HG02610 (cell line): ENCODE measurements around the gene BTBD17.

Source experiments
- ATAC-seq: cut with Tn5 transposase; IDR thresholded peaks from one replicate; pipeline ENCODE4 v1.9.1; 2021; ENCODE audit warnings: mild to moderate bottlenecking, moderate library complexity; ENCODE audit not compliant: unreplicated experiment

The BTBD17 gene

DNA sequence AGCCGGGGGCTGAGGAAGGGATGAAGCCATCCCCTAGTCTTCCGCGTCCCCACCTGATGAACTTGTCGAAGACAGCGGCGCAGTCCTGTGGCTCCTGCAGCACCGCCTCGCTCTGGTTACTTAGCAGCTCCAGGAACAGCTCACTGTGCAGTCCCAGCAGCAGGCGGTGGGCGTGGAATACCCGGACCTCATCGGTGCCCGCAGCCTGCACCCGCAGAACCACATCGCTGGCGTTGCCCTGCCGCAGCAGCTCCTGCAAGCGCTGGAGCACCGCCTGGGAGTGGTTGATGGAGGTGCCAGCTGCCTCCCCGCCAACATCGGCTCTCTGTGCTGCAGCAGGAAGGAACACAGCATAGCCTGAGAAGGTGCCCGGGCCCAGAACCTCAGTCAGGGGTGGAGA lies 1.8 kb downstream of the BTBD17 start:
- no peak for ATAC-seq

DNA sequence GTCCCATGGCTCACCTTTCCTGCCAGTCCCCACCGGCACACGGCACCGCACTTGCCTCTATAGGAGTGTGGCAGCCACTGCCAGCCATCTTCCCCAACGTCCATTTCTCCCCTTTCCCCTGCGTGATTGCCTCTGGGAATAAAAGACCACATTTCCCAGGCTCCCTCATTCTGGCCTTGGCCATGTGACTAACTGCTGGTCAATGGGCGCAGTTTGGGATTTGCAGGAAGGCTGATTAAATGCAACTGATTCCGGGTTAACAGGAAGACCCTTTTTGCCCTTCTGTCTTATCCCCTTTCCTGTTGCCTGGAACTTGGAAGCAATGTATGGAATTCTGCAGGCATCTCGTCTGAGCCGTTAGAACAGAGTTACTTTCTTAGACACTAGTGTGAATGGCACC lies 3.0 kb downstream of the BTBD17 start:
- ATAC-seq = no peak

DNA sequence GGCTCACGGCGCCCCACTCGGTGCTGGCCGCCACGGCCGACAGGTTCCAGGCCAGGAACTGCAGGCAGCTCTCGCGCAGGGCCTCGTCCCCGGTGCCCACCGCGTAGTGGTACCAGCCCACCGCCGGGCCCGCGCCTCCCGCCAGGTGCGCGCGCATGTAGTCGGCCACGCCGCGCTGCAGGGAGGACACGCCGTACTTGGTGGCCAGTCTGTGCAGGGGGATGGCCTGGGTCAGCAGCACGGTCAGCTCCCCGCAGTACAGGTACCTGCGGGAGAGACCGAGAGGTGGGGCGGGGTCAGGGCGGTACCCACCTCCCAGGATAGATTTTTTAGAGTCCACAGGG lies 4.2 kb downstream of the BTBD17 start:
- ATAC-seq = no peak

DNA sequence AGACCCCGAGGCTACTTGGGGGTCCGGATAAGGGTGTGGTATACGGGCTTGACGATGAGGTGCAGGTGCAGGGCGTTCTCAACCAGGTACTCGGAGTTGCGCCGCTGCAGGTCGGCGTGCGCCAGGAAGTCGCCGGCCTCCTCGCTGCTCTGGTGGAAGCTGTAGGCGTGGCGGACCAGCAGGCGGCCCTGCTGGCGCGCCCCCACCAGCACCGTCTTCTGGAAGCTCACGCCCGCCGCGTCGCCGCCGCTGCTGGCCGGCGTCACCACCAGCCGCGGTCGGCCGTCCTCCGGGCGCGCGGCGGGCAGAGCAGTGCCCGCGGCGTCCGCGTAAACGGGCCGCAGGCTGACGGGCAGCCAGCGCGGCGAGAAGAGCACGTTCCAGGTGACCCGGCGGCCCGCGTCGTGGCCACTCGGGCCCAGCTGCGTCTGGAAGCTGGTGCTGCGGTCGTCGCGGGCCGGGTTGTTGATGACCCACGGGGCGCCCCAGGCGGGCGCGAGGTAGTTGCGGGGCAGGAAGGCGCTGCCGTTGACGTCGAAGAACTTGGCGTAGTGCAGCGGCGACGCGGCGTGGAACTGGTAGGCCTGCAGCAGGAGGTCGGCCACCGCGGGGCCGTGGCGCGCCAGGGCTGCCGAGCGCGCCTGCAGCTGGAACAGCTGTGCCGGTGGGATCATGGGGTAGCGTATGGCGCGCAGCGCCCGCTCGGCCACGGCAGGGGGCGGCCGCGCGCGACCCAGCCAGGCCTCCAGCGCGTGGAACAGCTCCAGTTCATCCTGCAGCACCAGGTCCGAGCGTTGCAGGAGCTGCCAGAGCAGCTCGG lies 4.8 kb downstream of the BTBD17 start:
- no peak for ATAC-seq

DNA sequence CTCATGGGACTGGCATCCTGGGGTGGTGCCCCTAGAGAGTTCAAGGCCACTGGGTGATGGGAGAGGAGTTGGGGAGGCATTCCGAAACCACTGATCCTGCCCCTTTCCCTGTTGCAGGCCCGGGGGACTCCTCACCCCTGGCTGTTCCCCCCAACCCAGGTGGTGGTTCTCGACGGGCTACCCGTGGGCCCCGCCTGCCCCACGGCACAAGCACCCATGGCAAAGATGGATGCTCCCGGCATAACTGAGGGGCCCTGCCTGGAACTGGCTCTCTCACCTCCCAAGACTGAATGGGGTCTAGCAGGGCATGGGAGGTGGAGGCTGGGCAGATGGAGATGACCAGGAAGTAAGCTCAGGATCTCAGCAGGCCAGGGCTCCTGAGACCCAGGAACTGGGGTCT lies 6.6 kb downstream of the BTBD17 start:
- ATAC-seq = no peak

DNA sequence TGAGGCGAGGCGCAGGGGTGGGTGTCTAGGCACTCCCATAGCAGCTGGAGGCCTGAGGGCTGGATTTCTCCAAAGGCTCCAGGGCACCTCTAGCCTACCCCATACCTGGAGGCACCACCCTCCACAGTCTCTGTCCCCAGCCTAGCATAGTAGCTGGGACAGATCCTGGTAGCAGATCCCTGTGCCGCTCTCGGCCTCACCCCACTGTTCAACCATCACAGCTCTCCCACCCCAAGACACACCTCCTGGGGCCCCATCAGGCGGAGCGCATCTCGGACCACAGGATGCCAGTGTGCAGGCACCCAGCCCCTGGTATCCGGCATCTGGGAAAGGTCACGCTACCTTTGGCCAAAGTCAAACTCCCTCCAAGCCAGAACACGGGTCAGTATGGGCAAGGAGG lies 7.1 kb downstream of the BTBD17 start:
- ATAC-seq = no peak

DNA sequence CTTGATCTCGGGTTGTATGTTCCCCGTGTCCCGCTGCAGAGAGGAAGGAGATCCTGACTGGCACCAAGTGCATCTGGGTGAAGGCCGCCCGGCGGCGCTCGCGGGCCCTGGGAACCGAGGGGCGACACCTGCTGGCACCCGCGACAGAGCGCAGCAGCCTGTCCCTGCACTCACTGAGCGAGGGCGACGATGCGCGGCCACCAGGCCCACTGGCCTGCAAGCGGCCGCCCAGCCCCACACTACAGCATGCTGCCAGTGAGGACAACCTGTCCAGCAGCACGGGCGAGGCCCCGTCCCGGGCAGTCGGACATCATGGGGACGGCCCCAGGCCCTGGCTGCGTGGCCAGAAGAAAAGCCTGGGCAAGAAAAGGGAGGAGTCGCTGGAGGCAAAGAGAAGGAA lies 7.5 kb downstream of the BTBD17 start:
- ATAC-seq = no peak

DNA sequence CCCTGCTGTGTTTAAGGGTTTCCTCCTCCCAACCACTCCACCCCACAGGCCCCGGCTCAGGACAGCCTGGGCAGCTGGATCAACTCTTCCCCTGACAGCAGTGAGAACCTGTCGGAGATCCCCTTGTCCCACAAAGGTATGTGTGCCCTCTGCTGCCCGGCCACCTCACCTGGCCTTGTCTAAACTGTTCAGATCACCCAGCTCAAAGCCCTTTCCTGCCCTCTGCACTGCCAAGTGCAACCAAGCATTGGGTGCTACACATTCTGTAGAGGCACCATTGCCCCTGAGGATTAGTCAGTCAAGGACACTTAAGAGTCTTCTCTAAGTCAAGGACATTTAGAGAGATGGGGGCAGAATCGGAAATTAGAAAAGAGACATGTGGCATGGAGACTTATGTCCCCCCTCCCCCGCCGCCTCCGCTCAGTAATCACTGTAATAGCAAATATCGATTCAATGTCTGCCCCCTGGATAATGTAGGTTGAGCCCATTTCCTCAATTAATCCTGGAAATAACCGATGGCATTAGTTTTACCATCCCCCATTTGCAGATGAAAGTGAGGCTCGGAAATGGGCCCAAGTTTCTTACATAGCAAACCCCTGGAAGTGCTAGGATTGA lies 8.1 kb downstream of the BTBD17 start:
- ATAC-seq = no peak

DNA sequence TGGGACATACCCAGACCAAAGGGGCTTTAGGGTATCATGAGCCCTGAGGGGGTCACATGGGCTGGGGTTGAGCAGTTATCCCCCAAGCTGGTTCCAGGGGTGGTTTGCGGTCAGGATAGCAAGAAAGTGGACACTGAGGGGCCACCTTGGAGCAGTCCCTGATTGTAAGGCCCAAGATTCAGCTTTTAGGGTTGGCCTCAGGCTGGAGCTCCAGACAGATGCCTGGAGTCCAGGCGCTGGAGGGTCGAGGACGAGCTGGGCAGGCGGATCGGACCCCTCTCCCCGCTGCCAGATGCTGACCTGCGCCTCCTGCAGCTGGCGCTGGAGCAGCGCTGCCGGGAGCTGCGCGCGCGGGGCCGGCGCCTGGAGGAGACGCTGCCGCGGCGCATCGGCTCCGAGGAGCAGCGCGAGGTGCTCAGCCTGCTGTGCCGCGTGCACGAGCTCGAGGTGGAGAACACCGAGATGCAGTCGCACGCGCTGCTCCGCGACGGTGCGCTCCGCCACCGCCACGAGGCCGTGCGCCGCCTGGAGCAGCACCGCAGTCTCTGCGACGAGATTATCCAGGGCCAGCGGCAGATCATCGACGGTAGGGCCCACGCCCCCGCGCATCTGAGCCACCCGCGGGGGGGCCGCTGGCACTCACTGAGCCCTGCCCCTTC lies 10.0 kb downstream of the BTBD17 start:
- ATAC-seq = no peak

DNA sequence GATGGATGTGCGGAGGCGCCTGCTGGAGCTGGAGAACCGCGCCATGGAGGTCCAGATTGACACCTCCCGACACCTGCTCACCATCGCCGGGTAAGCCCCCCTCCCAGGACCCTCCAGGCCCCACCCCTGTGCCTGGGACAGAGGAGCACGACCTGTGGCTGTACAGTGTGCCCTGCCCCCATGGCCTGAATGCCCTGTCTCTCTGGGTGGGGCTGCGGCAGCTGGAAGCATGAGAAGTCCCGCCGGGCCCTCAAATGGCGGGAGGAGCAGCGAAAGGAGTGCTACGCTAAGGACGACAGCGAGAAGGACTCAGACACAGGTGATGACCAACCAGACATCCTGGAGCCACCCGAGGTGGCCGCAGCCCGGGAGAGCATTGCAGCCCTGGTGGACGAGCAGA lies 11.2 kb downstream of the BTBD17 start:
- no peak for ATAC-seq

DNA sequence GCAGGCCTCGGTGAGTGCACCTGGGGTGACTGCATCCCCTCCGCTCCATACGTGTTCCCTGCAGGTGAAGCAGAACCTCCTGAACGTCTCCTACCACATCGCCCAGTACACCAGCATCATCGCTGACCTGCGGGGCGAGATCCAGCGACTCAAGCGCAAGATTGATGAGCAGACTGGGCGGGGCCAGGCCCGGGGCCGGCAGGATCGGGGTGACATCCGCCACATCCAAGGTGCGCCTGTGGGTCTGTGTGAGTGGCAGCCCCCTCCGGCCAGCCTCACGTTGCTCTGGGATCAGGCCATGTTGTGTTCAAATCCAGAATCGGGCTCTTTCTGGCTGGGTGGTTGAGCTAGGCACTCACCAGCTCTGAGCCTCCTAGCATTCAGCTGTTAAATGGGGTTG lies 12.5 kb downstream of the BTBD17 start:
- ATAC-seq = no peak

DNA sequence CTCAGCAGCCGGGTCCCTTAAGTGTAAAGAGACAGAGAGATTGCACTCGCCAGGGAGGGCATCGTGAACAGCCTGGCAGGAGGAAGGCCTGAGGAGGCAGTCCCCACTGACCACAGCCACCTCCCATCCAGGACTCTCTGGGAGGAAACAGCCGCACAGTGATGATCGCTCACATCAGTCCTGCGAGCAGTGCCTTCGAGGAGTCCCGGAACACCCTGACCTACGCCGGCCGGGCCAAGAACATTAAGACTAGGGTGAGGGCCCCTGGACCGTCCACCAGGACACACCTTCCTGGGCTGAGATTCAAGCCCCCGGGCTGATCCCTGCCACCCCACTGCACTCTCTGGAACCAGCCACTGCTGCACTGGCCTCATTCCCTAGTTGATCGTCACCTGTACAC lies 14.0 kb downstream of the BTBD17 start:
- no peak for ATAC-seq

DNA sequence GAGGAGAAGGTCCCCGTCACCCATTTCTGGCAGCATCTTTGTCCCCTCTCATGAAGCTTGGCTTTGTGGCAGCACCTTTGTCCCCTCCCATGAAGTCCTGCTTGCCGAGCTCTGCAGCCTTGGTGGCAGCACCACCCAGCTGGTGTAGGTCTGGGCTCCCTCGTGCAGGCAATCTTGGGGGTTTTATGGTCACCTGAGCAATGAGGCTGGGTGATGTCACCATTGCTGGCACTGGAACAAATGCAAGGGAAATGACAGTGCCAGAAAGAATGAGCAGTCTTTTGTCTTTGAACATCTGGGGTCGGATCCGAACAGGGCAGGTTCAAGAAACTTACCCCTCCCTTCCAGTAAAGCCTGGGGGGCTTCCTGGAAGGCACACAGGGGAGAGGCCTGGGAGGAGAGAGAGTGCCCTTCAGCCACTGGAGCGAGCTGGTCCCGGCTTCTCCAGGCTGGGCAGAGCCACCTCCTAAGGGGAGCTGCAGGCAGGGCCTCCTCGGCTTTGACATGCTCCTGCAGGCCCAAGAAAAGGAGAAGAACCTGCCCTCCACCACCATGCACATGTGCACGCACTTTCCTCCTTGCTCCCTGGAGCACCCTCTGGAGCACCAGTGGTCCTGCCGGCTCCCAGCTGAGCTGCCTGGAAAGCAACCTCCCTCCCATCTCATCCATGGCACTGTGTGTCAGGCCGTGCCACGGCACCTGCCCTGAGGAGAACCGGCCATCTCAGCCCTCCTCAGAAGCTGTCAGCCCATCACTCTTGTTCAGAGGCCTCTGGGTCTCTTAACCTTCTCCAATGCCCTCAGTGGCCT lies 16.0 kb downstream of the BTBD17 start:
- no peak for ATAC-seq

DNA sequence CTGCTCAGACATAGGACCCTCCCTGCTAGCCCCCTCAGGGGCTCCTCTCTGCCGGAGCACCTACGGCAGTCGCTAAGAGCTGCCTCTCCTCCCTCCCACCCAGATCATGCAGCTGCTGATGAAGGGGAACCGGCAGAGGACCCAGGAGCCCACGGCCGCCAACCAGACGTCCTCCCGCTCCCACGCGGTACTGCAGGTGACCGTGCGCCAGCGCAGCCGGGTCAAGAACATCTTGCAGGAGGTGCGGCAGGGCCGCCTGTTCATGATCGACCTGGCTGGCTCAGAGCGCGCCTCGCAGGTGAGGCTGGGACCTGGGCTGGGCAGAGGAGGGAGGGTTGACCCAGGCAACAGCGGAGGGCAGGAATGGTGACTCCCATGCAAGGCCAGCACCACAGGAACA lies 17.0 kb downstream of the BTBD17 start:
- ATAC-seq = no peak

DNA sequence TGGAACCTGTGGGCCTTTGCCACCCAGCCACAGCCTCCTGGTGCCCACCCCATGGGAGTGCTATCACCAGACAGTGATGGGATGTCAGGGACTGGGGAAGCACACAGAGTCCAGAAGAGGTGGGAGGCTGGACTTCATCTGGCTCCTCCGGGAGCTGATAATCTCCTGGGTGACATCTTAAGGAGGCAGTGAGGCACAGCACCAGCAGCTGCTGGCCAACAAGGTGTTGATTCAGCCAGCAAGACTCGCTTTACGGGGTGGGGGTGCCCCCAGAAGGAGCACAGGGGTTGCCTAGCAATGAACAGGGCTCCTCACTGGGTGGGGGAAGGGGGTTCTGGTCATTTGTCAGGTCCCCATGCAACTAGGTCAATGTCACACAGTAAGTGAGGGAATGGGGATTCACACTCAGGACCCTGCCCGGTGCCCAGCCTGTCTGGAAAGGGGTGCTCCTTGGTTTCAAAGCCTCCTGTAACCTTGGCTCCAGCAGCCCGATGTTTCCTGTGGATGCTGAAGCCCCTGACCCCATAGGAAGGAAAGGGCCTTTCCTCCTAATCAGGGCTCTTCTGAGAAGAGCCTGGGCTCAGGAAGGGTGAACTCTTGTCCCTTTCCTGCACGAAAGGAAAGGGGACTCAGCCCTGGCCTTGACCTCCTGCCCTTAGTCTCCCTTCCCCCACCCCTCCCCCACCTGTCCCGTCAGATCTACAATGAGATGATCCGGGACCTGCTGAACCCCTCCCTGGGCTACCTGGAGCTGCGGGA lies 18.0 kb downstream of the BTBD17 start:
- ATAC-seq = no peak

DNA sequence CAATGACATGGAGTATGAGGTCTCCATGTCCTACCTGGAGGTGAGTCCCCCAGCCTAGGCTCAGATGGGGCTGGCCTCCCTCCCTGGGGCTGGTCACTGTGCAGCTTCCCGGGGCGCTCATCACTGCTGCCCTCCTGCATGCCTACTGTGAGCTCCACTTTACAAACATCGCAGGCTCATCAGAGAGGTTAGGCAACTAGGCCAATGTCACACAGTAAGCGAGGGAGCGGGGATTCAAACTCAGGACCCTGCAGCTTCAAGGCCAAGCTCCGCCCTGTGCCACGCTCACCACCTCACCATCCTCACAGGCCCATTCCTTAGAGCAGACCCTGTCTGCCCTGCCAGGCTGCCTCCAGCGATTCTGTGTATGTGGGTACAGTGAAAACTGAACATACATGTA lies 18.5 kb downstream of the BTBD17 start:
- ATAC-seq = no peak

DNA sequence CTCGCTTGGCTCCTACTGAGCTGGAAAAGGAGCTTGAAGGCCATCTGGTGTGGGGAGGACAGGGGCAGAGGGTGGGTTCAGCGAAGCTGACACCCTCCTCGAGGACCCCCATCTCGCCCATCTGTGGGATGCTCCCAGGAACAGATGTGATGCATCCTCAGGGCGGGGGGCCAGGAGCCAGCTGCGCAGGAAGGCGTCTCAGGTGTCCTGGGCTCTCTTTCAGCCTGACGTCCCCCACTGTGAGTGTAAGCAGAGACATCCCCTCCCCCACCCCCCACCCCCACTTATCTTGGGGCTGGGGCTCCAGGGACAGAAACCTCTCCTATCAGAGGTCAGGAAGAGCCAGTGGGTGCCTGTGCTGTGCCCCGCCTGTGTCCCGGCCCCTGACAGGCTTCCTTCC lies 19.4 kb downstream of the BTBD17 start:
- no peak for ATAC-seq

DNA sequence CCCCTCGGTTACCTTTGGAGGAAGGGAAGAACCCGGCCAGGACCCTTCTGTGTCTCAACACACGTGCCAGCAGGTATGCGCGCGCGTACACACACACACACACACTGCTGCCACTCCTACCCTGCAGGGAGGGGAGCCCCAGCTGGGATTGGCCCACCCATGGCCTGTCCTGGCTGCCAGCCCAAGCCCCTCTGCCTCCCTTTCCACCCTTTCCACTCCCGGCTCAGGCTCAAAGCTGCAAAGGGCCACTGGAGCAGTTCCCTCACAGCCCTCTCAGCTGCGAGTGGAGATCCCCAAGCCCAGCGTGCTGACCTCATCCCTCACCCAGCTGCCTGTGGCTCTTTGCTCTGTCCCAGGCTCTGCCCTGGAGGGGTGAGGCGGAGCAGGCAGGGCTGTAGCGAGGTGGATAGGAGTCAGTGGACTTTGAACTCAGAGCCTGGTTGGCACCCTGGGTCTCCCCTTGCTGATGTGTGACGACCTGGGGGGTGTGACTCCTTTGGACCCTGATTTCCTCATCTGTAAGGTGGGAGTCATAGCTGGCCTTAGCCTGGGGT lies 21.1 kb downstream of the BTBD17 start:
- no peak for ATAC-seq

DNA sequence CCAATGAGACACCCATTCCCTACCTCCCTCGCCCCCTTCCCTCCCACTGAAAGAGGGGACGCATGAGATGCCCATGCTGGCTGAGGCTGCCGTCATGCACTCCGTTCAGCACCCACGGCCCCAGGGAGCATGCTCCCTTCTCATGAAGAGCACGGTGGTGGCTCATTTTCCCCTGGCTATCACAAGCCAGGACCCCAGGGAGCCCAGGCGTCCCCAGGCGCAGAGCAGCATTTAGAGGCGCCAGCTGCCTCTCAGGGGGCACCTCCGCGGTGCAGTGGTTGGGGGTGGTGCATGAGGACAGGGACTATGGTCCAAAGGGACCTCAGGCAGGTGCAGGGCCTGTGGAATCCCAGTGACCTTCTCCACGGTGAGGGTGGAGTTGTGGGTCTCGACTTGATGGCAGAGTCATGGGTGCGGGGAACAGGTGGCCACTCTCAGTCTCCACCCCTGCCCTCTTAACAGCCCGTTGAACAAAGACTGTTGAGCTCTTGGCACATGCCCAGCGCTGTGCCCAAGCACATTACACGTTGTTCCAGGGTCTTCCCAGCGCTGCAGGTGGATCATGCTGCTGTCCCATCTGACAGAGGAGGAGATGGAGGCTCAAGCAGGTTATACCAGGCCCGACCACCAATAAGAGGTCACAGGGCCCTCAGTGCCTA lies 22.0 kb downstream of the BTBD17 start:
- ATAC-seq = no peak
